Measurements from ENCODE around the gene ITGA2. TPM values are rescaled to one million over a fixed set of nuclear protein-coding genes. Genes with fewer than 3 reads are reported as not detected.

The ITGA2 gene
- total and polyA plus RNA-seq, 2 of the 8 experiments (the other 6 are each of a cell fraction or from before 2014, with no cell fraction given), result 1.4 to 7.7 TPM

GRCh38 chr5:53052499-53052898, 63.3 kb downstream of the ITGA2 start (continued):
- TF ChIP-seq KDM4A (IDR thresholded peaks at IDR 0.05; ENCODE audit: low read depth, low read length, severe bottlenecking) (no peak), FOSL1 (IDR thresholded peaks at IDR 0.05; ENCODE audit: insufficient read depth, low read depth, low read length) (no peak), POLR2AphosphoS5 (IDR thresholded peaks at IDR 0.05; ENCODE audit: low read depth, low read length) (no peak), NRF1 (IDR thresholded peaks at IDR 0.05; ENCODE audit: low read depth, low read length) (no peak), JUND (IDR thresholded peaks at IDR 0.05; ENCODE audit: low read length) (no peak), CBX5 (IDR thresholded peaks at IDR 0.05; ENCODE audit: low read depth, low read length) (no peak)

All from H1 (cell line).